ENCODE measurements around the gene COL5A3.

Gene COL5A3

GRCh38 chr19:10010939-10011338 is 635 bp upstream of the COL5A3 start:
- DNase-seq: no peak

DNA sequence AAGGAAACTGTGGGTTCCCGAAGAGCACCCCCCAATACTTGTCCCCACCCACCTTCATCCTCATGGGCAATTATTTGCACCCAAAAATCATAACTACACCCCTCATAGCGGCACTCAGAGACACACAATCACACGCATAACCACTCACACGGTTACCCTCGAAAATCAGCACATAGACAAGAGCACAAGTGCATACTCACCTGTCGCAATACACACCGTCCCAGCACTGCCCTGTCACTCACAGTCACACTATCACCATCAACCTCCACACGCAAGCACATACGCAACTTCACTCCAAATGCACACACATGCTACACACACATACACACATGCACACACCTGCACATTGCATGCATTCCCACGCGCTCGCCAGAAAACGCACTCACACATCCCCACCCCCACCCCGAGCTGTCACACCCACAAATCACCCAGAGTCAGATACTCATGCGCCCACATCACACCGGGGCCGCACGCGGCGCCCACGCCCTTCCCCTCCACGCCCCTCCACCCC is 535 bp downstream of the COL5A3 start:
- no peak for DNase-seq

- no peak for DNase-seq
Observed at GRCh38 chr19:10008184-10008765, 2.0 kb downstream of the COL5A3 start.

- DNase-seq: no peak
Observed at GRCh38 chr19:10007371-10008183, 2.7 kb downstream of the COL5A3 start.

DNA sequence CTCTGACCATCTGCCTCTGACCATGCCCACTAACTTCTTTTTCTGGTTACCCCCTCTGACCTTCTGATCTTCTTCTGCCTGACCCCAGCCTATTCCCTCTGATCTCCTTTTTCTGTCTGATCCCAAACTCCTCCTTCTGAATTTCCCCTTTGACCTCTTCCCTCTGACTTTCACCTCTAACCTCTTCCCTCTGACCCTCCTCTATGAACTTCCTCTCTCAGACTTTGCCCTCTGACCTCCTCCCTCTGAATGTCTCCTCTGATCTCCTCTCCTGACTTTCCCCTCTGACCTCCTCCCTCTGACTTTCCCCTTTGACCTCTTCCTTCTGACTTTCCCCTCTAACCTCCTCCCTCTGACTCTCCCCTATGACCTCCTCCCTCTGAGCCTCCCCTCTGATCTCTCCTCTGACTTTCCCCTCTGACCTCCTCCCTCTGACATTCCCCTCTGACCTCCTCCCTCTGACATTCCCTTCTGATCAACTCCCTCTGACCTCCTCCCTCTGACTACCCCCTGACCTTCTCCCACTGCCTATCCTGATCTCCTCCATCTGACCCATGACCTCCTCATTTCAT is 3.5 kb downstream of the COL5A3 start:
- no peak for DNase-seq

DNA sequence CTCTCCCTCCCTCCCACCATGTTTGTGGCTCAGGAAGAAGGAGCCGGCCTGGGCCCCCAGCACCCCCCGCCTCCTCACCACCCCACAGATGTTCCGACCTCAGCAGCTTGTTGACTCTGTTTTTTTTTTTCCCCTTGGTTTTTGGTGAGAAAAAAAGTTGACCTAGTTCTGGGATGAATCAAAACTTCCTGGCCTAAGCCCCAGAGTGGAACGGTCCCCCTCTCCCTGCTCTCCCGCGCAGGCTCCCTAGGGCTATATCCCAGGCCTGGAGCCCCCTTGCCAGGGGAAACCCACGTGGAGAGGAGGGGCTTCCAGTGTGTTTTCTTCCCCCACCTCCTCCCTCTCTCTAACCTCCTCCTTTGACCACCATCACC is 4.0 kb downstream of the COL5A3 start:
- DNase-seq: no peak

- DNase-seq: no peak
Observed at GRCh38 chr19:10005632-10006334, 4.5 kb downstream of the COL5A3 start.

GRCh38 chr19:10004617-10005016 is 5.7 kb downstream of the COL5A3 start:
- DNase-seq: no peak

DNA sequence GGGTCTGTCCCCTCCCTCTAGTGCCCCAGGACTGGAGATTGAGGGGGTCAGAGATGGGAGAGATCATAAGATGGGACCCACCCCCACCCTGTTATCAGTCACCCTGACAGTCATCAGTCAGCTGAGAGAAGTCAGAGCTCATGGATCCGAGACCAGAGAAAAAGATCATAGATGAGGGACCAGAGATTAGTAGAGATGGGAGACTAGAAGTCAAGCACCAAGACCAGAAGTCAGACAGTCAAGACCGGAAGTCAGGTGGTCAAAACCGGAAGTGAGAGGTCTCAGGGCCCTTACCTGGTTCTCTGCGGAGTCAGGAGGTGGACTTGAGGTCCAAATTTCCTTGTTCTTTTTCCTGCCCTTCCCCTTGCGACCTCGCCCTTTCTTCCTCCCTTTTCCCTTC is 7.0 kb downstream of the COL5A3 start:
- no peak for DNase-seq

DNA sequence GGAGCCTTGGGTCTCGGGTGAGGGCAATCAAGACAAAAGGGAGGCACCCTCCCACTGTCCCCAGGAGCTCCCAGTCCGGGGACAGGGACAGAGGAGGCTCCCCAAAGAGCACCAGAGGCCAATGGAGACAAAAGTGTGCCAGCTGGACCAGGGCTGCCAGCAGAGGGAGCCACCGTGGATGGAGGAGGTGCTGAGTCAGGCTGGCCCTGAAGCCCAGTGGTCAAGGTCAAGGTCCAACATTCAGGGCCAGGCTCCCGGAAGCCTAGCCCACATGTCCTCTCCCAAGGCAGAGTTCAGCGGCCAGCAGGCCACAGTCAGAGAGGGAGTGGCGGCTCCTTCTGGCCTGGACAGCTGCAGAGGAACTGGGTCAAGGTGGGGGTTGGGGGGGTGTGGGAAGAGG is 8.4 kb downstream of the COL5A3 start:
- no peak for DNase-seq

DNA sequence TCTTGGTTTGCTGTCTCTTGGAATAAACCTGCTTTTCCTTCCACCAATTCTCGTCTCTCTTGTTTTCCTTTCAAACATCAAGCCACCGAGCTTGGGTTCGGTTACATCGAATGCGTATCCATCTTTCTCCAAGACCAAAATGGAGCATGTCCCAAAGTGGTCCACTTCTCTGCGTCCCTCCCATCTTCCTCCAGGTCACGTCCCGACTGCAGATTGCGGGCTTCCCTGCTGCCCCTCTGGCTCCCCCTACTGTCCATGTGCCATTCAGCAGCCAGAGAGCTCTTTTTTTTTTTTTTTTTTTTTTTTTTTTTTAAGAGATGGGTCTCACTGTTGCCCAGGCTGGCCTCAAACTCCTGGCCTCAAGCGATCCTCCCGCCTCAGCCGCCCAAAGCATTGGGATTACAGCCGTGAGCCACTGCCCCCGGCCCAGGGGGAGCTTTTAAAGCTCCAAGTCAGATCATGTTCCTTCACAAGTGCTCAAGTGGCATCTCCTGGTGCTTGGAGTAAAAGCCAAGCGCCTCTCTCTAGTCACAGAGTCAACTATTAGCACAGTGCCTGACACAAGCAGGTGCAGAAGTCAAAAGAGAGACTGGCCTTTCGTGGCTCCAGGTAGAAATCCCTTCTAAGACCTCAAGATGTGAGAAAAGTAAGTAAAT is 10.0 kb downstream of the COL5A3 start:
- DNase-seq: peak; percentile 32

- DNase-seq: no peak
Observed at GRCh38 chr19:9996541-9996940, 13.8 kb downstream of the COL5A3 start.

DNA sequence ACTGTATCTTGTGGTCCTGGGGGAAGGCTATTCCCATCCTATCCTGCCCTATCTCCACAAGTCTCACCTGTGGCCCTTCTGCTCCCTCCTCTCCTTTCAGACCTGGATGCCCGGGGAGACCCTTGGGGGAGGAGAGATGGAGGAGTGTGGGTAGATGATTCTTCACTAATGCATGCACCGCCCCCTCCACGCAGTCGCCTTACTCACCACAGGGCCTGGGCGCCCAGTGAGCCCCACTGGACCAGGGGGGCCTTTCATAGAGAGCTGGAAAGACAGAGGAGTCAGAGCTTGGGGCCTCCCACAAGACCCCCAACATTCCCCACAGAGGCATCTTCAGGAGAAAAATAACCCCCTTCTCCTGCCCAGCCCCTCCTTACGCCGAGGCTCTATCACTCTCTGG is 14.3 kb downstream of the COL5A3 start:
- no peak for DNase-seq

- DNase-seq: no peak
Observed at GRCh38 chr19:9995084-9995483, 15.2 kb downstream of the COL5A3 start.

DNA sequence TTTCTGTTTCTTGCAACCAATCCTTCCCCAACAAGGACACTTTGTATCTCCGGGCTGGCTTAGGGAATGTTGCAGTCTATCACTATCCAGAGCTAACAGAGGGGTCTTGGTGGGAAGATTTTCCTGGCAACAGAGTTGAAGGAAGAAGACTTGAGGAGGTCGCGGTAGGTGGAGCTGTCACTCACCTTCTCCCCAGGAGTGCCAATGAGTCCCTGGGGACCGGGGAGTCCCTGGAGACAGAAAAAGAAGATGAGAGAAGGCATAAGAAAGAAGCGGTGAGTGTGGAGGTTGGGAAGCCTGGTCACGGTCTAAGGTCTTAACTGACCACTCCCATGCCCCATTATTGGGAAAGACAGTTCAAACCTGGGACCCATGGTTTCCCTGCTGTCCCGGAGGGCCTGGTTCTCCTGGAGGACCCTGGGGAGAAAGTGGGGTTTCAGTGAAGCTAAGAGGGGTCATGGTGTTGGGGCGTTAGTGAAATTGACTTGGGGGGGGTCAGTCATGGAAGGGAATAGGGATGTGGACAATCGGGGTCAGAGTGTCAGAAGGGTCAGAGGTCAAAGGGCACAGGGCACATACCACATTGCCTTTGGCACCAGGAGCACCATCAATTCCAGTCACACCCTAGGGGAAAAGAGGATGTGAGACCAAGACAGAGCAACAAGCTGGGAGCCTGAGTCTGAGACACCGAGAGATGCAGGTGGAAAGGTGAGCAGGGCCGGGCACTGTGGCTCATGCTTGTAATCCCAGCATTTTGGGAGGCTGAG is 18.7 kb downstream of the COL5A3 start:
- no peak for DNase-seq

GRCh38 chr19:9989504-9989903 is 20.8 kb downstream of the COL5A3 start:
- no peak for DNase-seq

DNA sequence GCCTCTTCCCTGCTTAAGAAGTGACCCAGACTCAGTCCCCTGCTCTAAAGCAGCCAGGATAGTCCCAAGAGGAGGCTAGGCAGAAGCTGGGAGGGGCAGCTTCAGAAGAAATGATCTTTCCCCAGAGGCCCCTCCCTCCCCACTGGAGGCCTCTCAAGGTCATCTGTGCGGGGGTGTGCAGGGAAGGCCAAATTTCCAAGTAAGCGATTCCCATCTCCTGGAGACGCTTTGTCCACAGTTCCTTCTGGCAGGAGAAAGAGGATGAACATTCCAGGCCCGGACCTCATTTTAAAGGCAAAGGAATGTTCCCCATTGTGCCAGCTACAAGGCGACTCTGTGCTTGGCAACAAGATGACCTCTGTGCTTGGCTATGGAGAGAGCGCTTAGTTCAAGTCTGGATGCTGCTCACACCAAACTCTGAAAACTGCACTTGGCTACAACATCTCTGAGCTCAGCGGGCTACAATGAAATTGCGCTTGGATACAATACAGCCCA is 23.5 kb downstream of the COL5A3 start:
- no peak for DNase-seq

DNA sequence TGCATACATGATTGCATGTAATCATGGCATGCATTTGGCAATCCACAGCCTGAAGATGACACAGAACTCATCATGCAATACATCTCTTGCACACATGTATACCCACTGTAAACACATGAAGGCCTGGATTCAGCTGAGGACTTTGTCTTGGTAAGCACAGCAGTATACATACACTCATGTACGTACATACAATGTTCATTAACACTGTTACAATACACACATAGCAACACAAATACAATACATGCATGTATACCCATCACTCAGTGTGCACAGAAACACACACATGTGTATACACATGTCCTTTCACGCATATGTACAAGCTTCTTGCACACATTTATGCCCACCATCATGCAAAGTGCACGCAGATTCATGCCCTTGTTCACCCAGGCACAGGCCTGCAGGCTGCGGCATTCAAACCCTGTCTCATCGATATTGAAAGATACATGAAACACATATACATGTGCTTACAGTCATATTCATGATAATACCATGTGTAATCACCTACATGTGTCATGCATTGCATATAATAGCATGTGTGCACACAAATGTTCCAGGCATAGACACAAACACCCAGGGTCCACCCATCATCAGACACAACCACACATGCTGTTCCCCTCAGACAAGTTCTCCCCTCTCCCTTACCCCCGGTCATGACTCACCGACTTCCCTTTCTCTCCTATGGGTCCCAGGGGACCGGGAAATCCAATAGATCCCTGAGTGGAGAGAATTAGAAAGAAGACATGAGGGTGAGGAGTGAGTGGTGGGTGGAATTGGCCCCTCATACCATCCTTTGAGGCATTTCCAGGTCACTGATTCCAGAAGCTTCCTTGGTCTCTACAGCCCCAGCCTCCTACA is 28.7 kb downstream of the COL5A3 start:
- DNase-seq: no peak

- no peak for DNase-seq
Observed at GRCh38 chr19:9972103-9972502, 38.2 kb downstream of the COL5A3 start.

- no peak for DNase-seq
Observed at GRCh38 chr19:9971166-9971897, 39.0 kb downstream of the COL5A3 start.

All from NCI-H1092 treated with DMSO at 0.1 percent for 48 hours (cell line).